HCT116 (cell line): ENCODE results near the gene CLN5. TPM values are rescaled to one million over a fixed set of nuclear protein-coding genes. Genes with fewer than 3 reads are reported as not detected.

ENCODE experiments used
- ATAC-seq: fragments of 200-7000 bp; cut with Tn5 transposase; 2 replicates; pipeline ENCODE4 v1.9.1; 2020; ENCODE audit warnings: mild to moderate bottlenecking, moderate library complexity
- BruUV-seq: library from RNA; stranded (reverse); fragments of 400-500 nt; replicated peaks from 2 replicates; lab custom pipeline; 2021; lab: Mats Ljungman, UMichigan
- CTCF ChIA-PET: fragments of 300-600 bp; sonication (Branson Sonifier 250); formaldehyde crosslinking; loops from one replicate; lab custom pipeline; 2021; ENCODE audit warnings: antibody characterized with exemption; lab: Charles Lee
- POLR2A ChIA-PET: fragments of 300-600, 350-600 bp; sonication (Branson Sonifier 250); formaldehyde crosslinking; loops from one replicate; lab custom pipeline; 2021; ENCODE audit warnings: antibody characterized with exemption; lab: Charles Lee
- RAD21 ChIA-PET, 2 experiments: fragments of 300-600 bp; sonication (Branson Sonifier 250); formaldehyde crosslinking; loops; one replicate each; lab custom pipeline; 2023; ENCODE audit warnings: low total read pairs in 2 of 2; ENCODE audit not compliant: uncharacterized antibody in 2 of 2, unreplicated experiment in 2 of 2, low non-redundant PET in 1 of 2; lab: Charles Lee
- DNase-seq: peaks from one replicate; pipeline ENCODE4 v3.0.0-alpha.2; 2010; ENCODE audit warnings: low read depth, low spot score
- H2AFZ ChIP-seq: fragments of 200-600 bp; shearing (Covaris generic), sonication (generic); 2 replicates; pipeline ENCODE4 v1.6.1; 2017; ENCODE audit warnings: low read depth, mixed run types, mixed read lengths, antibody characterized with exemption, low read length; ENCODE audit not compliant: poor library complexity, severe bottlenecking
- H3K27ac ChIP-seq: 2 replicates; pipeline ENCODE4 v1.5.1; 2012; ENCODE audit warnings: low read depth, low read length
- H3K27me3 ChIP-seq: fragments of 200-600 bp; sonication (generic); 2 replicates; pipeline ENCODE4 v1.6.1; 2016; ENCODE audit warnings: mixed run types, low read length, mixed read lengths; ENCODE audit not compliant: insufficient read depth
- H3K36me3 ChIP-seq, 2 experiments: fragments of 200-500 bp in 1 of 2; fragments of 200-600 bp in 1 of 2; sonication (Bioruptor generic) in 1 of 2; sonication (generic) in 1 of 2; 2 replicates each; pipeline versions ENCODE4 v1.5.1 to v1.6.1; 2014 to 2016; ENCODE audit warnings: low read length in 2 of 2, inconsistent platforms in 1 of 2, mixed read lengths in 1 of 2, mixed run types in 1 of 2; ENCODE audit not compliant: insufficient read depth in 2 of 2, control insufficient read depth in 1 of 2
- H3K4me1 ChIP-seq, 2 experiments: fragments of 200-600 bp in 1 of 2; sonication (generic) in 1 of 2; 2 replicates each; pipeline versions ENCODE4 v1.5.1 to v1.6.1; 2012 to 2017; ENCODE audit warnings: low read length in 2 of 2, inconsistent platforms in 1 of 2, mild to moderate bottlenecking in 1 of 2, mixed read lengths in 1 of 2, mixed run types in 1 of 2, moderate library complexity in 1 of 2; ENCODE audit not compliant: insufficient read depth in 2 of 2, control insufficient read depth in 1 of 2
- H3K4me2 ChIP-seq: fragments of 200-600 bp; sonication (generic); 2 replicates; pipeline ENCODE4 v1.6.1; 2017; ENCODE audit warnings: mixed run types, low read length, mixed read lengths
- H3K4me3 ChIP-seq, 2 experiments: fragments of 200-600 bp in 1 of 2; sonication (generic) in 1 of 2; replicated peaks in 1 of 2; 2 replicates each; pipeline ENCODE4 v1.5.1; 2011 to 2016; ENCODE audit warnings: low read length in 2 of 2, control low read depth in 1 of 2, low read depth in 1 of 2, mild to moderate bottlenecking in 1 of 2, mixed read lengths in 1 of 2, mixed run types in 1 of 2
- H3K79me2 ChIP-seq: fragments of 200-600 bp; sonication (generic); 2 replicates; pipeline ENCODE4 v1.6.1; 2017; ENCODE audit warnings: mild to moderate bottlenecking, mixed run types, low read length, moderate library complexity, mixed read lengths; ENCODE audit not compliant: insufficient read depth
- H3K9ac ChIP-seq: fragments of 200-600 bp; sonication (generic); 2 replicates; pipeline ENCODE4 v1.6.1; 2016; ENCODE audit warnings: low read length, mixed read lengths
- H3K9me2 ChIP-seq: fragments of 200-600 bp; sonication (generic), shearing (Covaris generic); 2 replicates; pipeline ENCODE4 v1.6.1; 2017; ENCODE audit warnings: mixed run types, mild to moderate bottlenecking, moderate library complexity; ENCODE audit not compliant: insufficient read depth
- H3K9me3 ChIP-seq, 2 experiments: fragments of 200-500 bp in 1 of 2; fragments of 200-600 bp in 1 of 2; sonication (Bioruptor generic) in 1 of 2; sonication (generic) in 1 of 2; 2 replicates each; pipeline ENCODE4 v1.6.1; 2014 to 2017; ENCODE audit warnings: low read length in 2 of 2, mixed read lengths in 2 of 2, inconsistent platforms in 1 of 2, low read depth in 1 of 2, mild to moderate bottlenecking in 1 of 2, mixed run types in 1 of 2, moderate library complexity in 1 of 2; ENCODE audit not compliant: control insufficient read depth in 1 of 2, insufficient read depth in 1 of 2
- H4K20me1 ChIP-seq: fragments of 200-600 bp; sonication (generic), shearing (Covaris generic); 2 replicates; pipeline ENCODE4 v1.6.1; 2017; ENCODE audit warnings: mixed run types, mild to moderate bottlenecking, moderate library complexity; ENCODE audit not compliant: insufficient read depth
- CBX3 ChIP-seq: IDR thresholded peaks from 2 replicates; pipeline ENCODE4 v1.6.1; 2012; ENCODE audit warnings: low read depth
- RAD21 ChIP-seq: IDR thresholded peaks from 2 replicates; pipeline ENCODE4 v1.6.1; 2012; ENCODE audit warnings: low read depth, mild to moderate bottlenecking
- SIN3A ChIP-seq: IDR thresholded peaks from 2 replicates; pipeline ENCODE4 v1.6.1; 2012; ENCODE audit warnings: low read depth
- ZBTB33 ChIP-seq: IDR thresholded peaks from 2 replicates; pipeline ENCODE4 v1.6.1; 2011; ENCODE audit warnings: mild to moderate bottlenecking, low read length, moderate library complexity; ENCODE audit not compliant: insufficient replicate concordance; ENCODE audit errors: extremely low read depth
- intact Hi-C: fragments of 100-400 bp; cut with micrococcal nuclease; formaldehyde crosslinking; loops from 2 replicates; pipeline ENCODE4 v1.10.0; 2022
- total RNA-seq: library from RNA; stranded (reverse); gene quantifications from one replicate; pipeline ENCODE4 v1.2.1, GENCODE V29; 2021; ENCODE audit not compliant: unreplicated experiment

CLN5 gene
- total RNA-seq, 1 experiment from 2014 or later, result 21.4 TPM

DNA sequence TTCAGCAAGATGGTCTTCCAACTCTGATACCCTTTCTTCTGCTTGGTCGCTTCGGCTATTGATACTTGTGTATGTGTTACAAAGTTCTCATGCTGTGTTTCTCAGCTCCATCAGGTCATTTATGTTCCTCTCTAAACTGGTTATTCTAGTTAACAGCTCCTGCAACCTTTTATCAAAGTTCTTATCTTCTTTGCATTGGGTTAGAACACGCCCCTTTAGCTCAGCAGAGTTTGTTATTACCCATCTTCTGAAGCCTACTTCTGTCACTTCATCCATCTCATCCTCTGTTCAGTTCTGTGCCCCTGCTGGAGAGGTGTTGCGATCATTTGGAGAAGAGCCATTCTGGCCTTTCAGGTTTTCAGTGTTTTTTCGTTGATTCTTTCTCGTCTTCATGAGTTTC lies 24.9 kb upstream of the CLN5 start:
- ATAC-seq (no peak), DNase-seq (no peak)
- no peak overlapping the region for H3K9ac ChIP-seq
- no peaks in the 10 kb centered on the region for H3K36me3 ChIP-seq
- RAD21 ChIA-PET, result no interaction called here
- TF ChIP-seq RAD21, result no peak
- no peak for TF ChIP-seq CBX3
- no TSS peak for BruUV-seq
- no peak overlapping the region for H3K27ac ChIP-seq
- no peak overlapping the region for H3K4me2 ChIP-seq
- H3K4me1 ChIP-seq, result no peaks in the 10 kb centered on the region
- H3K9me3 ChIP-seq, result no peaks in the 10 kb centered on the region
- H3K4me3 ChIP-seq, result no peak overlapping the region
- POLR2A ChIA-PET, result no interaction called here
- H2AFZ ChIP-seq, result no peak overlapping the region
- no peaks in the 10 kb centered on the region for H3K27me3 ChIP-seq
- no peaks in the 10 kb centered on the region for H3K9me2 ChIP-seq
- intact Hi-C loops, result no loop called here
- H4K20me1 ChIP-seq, result no peaks in the 10 kb centered on the region
- CTCF ChIA-PET, result no interaction called here
- no peaks in the 10 kb centered on the region for H3K79me2 ChIP-seq

DNA sequence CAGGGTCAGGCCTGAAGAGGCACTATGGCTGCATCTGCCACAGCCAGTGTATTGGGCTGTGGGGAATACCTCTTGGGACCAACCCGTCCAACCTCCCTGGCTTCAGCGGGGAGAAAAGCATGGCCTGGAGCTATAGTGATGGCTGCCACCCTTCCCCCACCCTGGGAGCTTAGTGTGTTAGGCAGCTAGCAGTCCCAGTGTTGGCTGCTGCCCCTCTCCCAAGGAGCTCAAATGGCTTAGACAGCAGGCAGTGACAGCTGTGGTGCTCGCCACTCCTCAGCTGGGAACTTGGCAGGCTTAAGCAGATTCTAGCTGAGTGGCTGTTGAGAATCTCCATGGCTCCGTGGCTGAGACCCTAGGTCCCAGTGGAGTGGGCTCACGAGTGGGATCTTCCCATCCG lies 23.8 kb upstream of the CLN5 start:
- H3K9ac ChIP-seq, result no peak overlapping the region
- DNase-seq (no peak), ATAC-seq (no peak)
- H3K4me2 ChIP-seq, result no peak overlapping the region
- CTCF ChIA-PET, result no interaction called here
- no peaks in the 10 kb centered on the region for H3K9me3 ChIP-seq
- no peak overlapping the region for H3K4me3 ChIP-seq
- no peaks in the 10 kb centered on the region for H3K36me3 ChIP-seq
- POLR2A ChIA-PET, result no interaction called here
- H3K79me2 ChIP-seq, result no peaks in the 10 kb centered on the region
- H4K20me1 ChIP-seq, result no peaks in the 10 kb centered on the region
- H2AFZ ChIP-seq, result no peak overlapping the region
- no peaks in the 10 kb centered on the region for H3K4me1 ChIP-seq
- TF ChIP-seq SIN3A, result no peak
- no peak for TF ChIP-seq ZBTB33
- no TSS peak for BruUV-seq
- H3K9me2 ChIP-seq, result no peaks in the 10 kb centered on the region
- no peak overlapping the region for H3K27ac ChIP-seq
- H3K27me3 ChIP-seq, result no peaks in the 10 kb centered on the region
- RAD21 ChIA-PET, result no interaction called here
- intact Hi-C loops, result no loop called here
